ENCODE data around the gene PLXNA4.

DNA sequence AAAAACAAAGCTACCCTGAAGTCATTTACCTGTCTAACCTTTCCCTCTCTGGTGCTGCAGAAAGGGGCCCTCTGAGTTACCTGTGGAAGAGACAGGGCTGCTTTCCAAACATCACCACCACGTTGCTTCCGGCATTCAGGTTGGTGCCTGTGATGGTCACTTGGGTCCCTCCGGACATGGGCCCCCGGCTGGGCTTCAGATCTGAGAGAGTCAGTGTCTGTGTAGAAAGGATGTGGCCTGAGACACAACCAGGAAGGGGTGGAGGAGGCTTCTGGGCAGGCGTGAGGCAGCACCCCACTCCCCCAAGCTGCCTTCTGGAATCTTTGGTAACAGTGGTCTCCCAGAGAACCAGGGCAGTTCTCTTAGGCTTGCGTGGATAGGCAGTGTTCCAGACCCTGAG lies 388.9 kb downstream of the PLXNA4 start:
- TF ChIP-seq ARNT (IDR thresholded peaks at IDR 0.05) (no peak), SUZ12 (IDR thresholded peaks at IDR 0.05) (no peak), BHLHE40 (IDR thresholded peaks at IDR 0.05; ENCODE audit: borderline replicate concordance) (no peak), ELF4 (IDR thresholded peaks at IDR 0.05) (no peak)
- TF ChIP-seq, protein P1, sequence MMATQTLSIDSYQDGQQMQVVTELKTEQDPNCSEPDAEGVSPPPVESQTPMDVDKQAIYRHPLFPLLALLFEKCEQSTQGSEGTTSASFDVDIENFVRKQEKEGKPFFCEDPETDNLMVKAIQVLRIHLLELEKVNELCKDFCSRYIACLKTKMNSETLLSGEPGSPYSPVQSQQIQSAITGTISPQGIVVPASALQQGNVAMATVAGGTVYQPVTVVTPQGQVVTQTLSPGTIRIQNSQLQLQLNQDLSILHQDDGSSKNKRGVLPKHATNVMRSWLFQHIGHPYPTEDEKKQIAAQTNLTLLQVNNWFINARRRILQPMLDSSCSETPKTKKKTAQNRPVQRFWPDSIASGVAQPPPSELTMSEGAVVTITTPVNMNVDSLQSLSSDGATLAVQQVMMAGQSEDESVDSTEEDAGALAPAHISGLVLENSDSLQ (IDR thresholded peaks at IDR 0.05): no peak
